Measurements from ENCODE around the gene CRYGS. TPM values are rescaled to one million over a fixed set of nuclear protein-coding genes. Genes with fewer than 3 reads are reported as not detected.
"Not testable (repeated sequence)": the region's sequence is repeated elsewhere in the genome, so short reads cannot be mapped to it uniquely, and the experiment has no call there.

CRYGS gene
- total and polyA plus RNA-seq, 8 donors, result 1.2 to 16.6 (median 1.9) TPM

GRCh38 chr3:186570941-186571643, 26.9 kb upstream of the CRYGS start:
- Histone ChIP-seq H3K4me1 (peaks cover 15 to 27% (median 25%) of the 10 kb centered on the region in 3 donors), H3K9me3 (no peaks in the 10 kb centered on the region), H3K36me3 (peaks cover 0 to 15% (median 8%) of the 10 kb centered on the region in 3 donors), H3K27ac (peak overlapping the region; percentile 83 to 91 (median 86)), H3K27me3 (no peaks in the 10 kb centered on the region), H3K4me3 (peak overlapping the region; percentile 56 to 90 (median 72))
- intact Hi-C loops (cut with DNase I), result no loop called here
- FAIRE-seq (no peak), DNase-seq (peak in 1 of 6 donors; percentile 33), ATAC-seq (no peak)
- 3 to 4% methylated on average over 21 of the region's 21 CpGs for WGBS, 2 donors
- TF ChIP-seq, protein P1, sequence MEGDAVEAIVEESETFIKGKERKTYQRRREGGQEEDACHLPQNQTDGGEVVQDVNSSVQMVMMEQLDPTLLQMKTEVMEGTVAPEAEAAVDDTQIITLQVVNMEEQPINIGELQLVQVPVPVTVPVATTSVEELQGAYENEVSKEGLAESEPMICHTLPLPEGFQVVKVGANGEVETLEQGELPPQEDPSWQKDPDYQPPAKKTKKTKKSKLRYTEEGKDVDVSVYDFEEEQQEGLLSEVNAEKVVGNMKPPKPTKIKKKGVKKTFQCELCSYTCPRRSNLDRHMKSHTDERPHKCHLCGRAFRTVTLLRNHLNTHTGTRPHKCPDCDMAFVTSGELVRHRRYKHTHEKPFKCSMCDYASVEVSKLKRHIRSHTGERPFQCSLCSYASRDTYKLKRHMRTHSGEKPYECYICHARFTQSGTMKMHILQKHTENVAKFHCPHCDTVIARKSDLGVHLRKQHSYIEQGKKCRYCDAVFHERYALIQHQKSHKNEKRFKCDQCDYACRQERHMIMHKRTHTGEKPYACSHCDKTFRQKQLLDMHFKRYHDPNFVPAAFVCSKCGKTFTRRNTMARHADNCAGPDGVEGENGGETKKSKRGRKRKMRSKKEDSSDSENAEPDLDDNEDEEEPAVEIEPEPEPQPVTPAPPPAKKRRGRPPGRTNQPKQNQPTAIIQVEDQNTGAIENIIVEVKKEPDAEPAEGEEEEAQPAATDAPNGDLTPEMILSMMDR (IDR thresholded peaks at IDR 0.05), result no peak

DNA sequence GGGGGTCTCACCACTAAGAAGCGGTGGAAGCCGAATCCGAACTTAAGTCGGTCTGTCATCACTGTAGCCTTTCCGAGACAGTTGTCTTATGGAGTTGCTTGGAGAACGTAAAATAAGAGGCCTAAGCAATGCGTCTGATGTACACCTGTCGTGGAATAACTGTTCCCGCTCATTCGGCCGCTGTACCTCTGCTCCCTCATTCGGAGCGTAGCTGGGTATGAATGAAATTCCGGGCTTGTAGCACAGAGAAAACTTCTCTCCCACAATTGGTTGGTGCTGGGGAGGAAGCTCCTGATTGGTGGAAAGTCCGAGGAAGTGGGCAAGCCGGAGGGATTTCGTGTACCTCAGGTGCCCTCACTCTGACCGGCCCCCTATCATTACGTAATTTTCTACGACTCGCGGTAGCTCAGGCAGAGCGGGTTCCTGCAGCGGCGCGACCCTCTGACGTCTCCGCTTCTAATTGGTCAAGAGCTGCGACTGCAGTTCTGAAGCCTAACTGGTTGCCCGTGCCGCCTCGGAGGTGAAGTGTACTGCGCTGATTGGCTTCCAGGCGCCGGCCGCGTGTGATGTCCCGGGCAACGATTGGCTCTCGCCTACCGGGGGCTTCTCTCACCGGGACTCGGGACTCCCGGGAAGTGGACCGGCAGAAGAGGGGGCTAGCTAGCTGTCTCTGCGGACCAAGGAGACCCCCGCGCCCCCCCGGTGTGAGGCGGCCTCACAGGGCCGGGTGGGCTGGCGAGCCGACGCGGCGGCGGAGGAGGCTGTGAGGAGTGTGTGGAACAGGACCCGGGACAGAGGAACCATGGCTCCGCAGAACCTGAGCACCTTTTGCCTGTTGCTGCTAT, 26.1 kb upstream of the CRYGS start, which contains the start of gene DNAJB11:
Gene DNAJB11, plus strand, starts transcription at position 625 of the 845 bp plus-strand sequence. Its CDS starts 178 bp downstream, at position 803.
- H3K4me3 ChIP-seq, result peak within 1 kb of the TSS; percentile 56 to 90 (median 72)
- H3K36me3 ChIP-seq, result peaks cover 0 to 8% (median 3%) of the 10 kb centered on the region in 3 donors
- H3K9me3 ChIP-seq, result no peaks in the 10 kb centered on the region
- no peaks in the 10 kb centered on the region for H3K27me3 ChIP-seq
- intact Hi-C loops (cut with DNase I), result no loop called here
- DNase-seq (peak; percentile 96 to 100 (median 98)), FAIRE-seq (peak; percentile 98), ATAC-seq (peak; percentile 83 to 94 (median 90))
- WGBS, 2 donors, result 0% methylated on average over 59 of the region's 59 CpGs
- H3K27ac ChIP-seq, result peak within 1 kb of the TSS; percentile 83 to 91 (median 86)
- TF ChIP-seq, protein P1 (IDR thresholded peaks at IDR 0.05), result no peak
- H3K4me1 ChIP-seq, result peaks cover 15 to 30% (median 25%) of the 10 kb centered on the region in 3 donors

DNA sequence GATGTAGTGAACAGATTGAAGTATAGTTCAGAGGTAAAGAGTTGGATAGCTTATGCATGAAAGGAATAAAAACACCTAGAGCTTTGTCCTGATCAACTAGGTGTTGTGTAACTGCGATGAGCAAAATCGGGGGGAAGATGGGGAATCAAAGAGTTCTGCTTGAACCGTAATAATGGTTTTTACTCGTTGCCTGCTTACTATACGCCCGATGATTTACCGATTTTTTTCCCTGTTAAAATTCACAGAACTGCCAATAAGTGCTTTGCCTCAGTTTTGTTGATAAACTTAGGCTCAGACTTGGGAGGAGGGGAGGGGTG, 25.6 kb upstream of the CRYGS start:
- peak overlapping the region; percentile 27 to 90 (median 56) for H3K4me3 ChIP-seq
- H3K27me3 ChIP-seq, result no peaks in the 10 kb centered on the region
- intact Hi-C loops (cut with DNase I), result no loop called here
- TF ChIP-seq, protein P1 (IDR thresholded peaks at IDR 0.05), result no peak
- peaks cover 14 to 27% (median 23%) of the 10 kb centered on the region in 3 donors for H3K4me1 ChIP-seq
- no peaks in the 10 kb centered on the region for H3K9me3 ChIP-seq
- DNase-seq (no peak), FAIRE-seq (no peak), ATAC-seq (no peak)
- peaks cover 0 to 8% (median 3%) of the 10 kb centered on the region in 3 donors for H3K36me3 ChIP-seq
- 3 to 6% methylated on average over 7 of the region's 7 CpGs for WGBS, 2 donors
- peak overlapping the region in 3 of 4 donors; percentile 50 to 91 (median 60) for H3K27ac ChIP-seq

GRCh38 chr3:186569361-186569760, 25.2 kb upstream of the CRYGS start:
- H3K9me3 ChIP-seq; intact Hi-C loops (cut with DNase I); H3K36me3 ChIP-seq; ATAC-seq; H3K27ac ChIP-seq; H3K27me3 ChIP-seq; FAIRE-seq: not testable (repeated sequence)
- 73 to 80% methylated on average over 11 of the region's 11 CpGs for WGBS, 2 donors
- Histone ChIP-seq H3K4me1 (peaks cover 11 to 24% (median 19%) of the 10 kb centered on the region in 3 donors), H3K4me3 (peak overlapping the region in 1 of 4 donors; percentile 90)
- peak in 1 of 6 donors; percentile 23 for DNase-seq
